HCT116 (cell line): ENCODE measurements around the gene SEC16A. TPM values are rescaled to one million over a fixed set of nuclear protein-coding genes. Genes with fewer than 3 reads are reported as not detected.

Source experiments
- ATAC-seq: fragments of 200-7000 bp; cut with Tn5 transposase; 2 replicates; pipeline ENCODE4 v1.9.1; 2020; ENCODE audit warnings: mild to moderate bottlenecking, moderate library complexity
- BruUV-seq: library from RNA; stranded (reverse); fragments of 400-500 nt; replicated peaks from 2 replicates; lab custom pipeline; 2021; lab: Mats Ljungman, UMichigan
- CTCF ChIA-PET: fragments of 300-600 bp; sonication (Branson Sonifier 250); formaldehyde crosslinking; loops from one replicate; lab custom pipeline; 2021; ENCODE audit warnings: antibody characterized with exemption; lab: Charles Lee
- POLR2A ChIA-PET: fragments of 300-600, 350-600 bp; sonication (Branson Sonifier 250); formaldehyde crosslinking; loops from one replicate; lab custom pipeline; 2021; ENCODE audit warnings: antibody characterized with exemption; lab: Charles Lee
- RAD21 ChIA-PET, 2 experiments: fragments of 300-600 bp; sonication (Branson Sonifier 250); formaldehyde crosslinking; loops; one replicate each; lab custom pipeline; 2023; ENCODE audit warnings: low total read pairs in 2 of 2; ENCODE audit not compliant: uncharacterized antibody in 2 of 2, unreplicated experiment in 2 of 2, low non-redundant PET in 1 of 2; lab: Charles Lee
- DNase-seq: peaks from one replicate; pipeline ENCODE4 v3.0.0-alpha.2; 2010; ENCODE audit warnings: low read depth, low spot score
- H2AFZ ChIP-seq: fragments of 200-600 bp; shearing (Covaris generic), sonication (generic); 2 replicates; pipeline ENCODE4 v1.6.1; 2017; ENCODE audit warnings: low read depth, mixed run types, mixed read lengths, antibody characterized with exemption, low read length; ENCODE audit not compliant: poor library complexity, severe bottlenecking
- H3K27ac ChIP-seq: 2 replicates; pipeline ENCODE4 v1.5.1; 2012; ENCODE audit warnings: low read depth, low read length
- H3K27me3 ChIP-seq: fragments of 200-600 bp; sonication (generic); 2 replicates; pipeline ENCODE4 v1.6.1; 2016; ENCODE audit warnings: mixed run types, low read length, mixed read lengths; ENCODE audit not compliant: insufficient read depth
- H3K36me3 ChIP-seq, 2 experiments: fragments of 200-500 bp in 1 of 2; fragments of 200-600 bp in 1 of 2; sonication (Bioruptor generic) in 1 of 2; sonication (generic) in 1 of 2; 2 replicates each; pipeline versions ENCODE4 v1.5.1 to v1.6.1; 2014 to 2016; ENCODE audit warnings: low read length in 2 of 2, inconsistent platforms in 1 of 2, mixed read lengths in 1 of 2, mixed run types in 1 of 2; ENCODE audit not compliant: insufficient read depth in 2 of 2, control insufficient read depth in 1 of 2
- H3K4me1 ChIP-seq, 2 experiments: fragments of 200-600 bp in 1 of 2; sonication (generic) in 1 of 2; 2 replicates each; pipeline versions ENCODE4 v1.5.1 to v1.6.1; 2012 to 2017; ENCODE audit warnings: low read length in 2 of 2, inconsistent platforms in 1 of 2, mild to moderate bottlenecking in 1 of 2, mixed read lengths in 1 of 2, mixed run types in 1 of 2, moderate library complexity in 1 of 2; ENCODE audit not compliant: insufficient read depth in 2 of 2, control insufficient read depth in 1 of 2
- H3K4me2 ChIP-seq: fragments of 200-600 bp; sonication (generic); 2 replicates; pipeline ENCODE4 v1.6.1; 2017; ENCODE audit warnings: mixed run types, low read length, mixed read lengths
- H3K4me3 ChIP-seq, 2 experiments: fragments of 200-600 bp in 1 of 2; sonication (generic) in 1 of 2; replicated peaks in 1 of 2; 2 replicates each; pipeline ENCODE4 v1.5.1; 2011 to 2016; ENCODE audit warnings: low read length in 2 of 2, control low read depth in 1 of 2, low read depth in 1 of 2, mild to moderate bottlenecking in 1 of 2, mixed read lengths in 1 of 2, mixed run types in 1 of 2
- H3K79me2 ChIP-seq: fragments of 200-600 bp; sonication (generic); 2 replicates; pipeline ENCODE4 v1.6.1; 2017; ENCODE audit warnings: mild to moderate bottlenecking, mixed run types, low read length, moderate library complexity, mixed read lengths; ENCODE audit not compliant: insufficient read depth
- H3K9ac ChIP-seq: fragments of 200-600 bp; sonication (generic); 2 replicates; pipeline ENCODE4 v1.6.1; 2016; ENCODE audit warnings: low read length, mixed read lengths
- H3K9me2 ChIP-seq: fragments of 200-600 bp; sonication (generic), shearing (Covaris generic); 2 replicates; pipeline ENCODE4 v1.6.1; 2017; ENCODE audit warnings: mixed run types, mild to moderate bottlenecking, moderate library complexity; ENCODE audit not compliant: insufficient read depth
- H3K9me3 ChIP-seq, 2 experiments: fragments of 200-500 bp in 1 of 2; fragments of 200-600 bp in 1 of 2; sonication (Bioruptor generic) in 1 of 2; sonication (generic) in 1 of 2; 2 replicates each; pipeline ENCODE4 v1.6.1; 2014 to 2017; ENCODE audit warnings: low read length in 2 of 2, mixed read lengths in 2 of 2, inconsistent platforms in 1 of 2, low read depth in 1 of 2, mild to moderate bottlenecking in 1 of 2, mixed run types in 1 of 2, moderate library complexity in 1 of 2; ENCODE audit not compliant: control insufficient read depth in 1 of 2, insufficient read depth in 1 of 2
- H4K20me1 ChIP-seq: fragments of 200-600 bp; sonication (generic), shearing (Covaris generic); 2 replicates; pipeline ENCODE4 v1.6.1; 2017; ENCODE audit warnings: mixed run types, mild to moderate bottlenecking, moderate library complexity; ENCODE audit not compliant: insufficient read depth
- ATF3 ChIP-seq: IDR thresholded peaks from 2 replicates; pipeline ENCODE4 v1.6.1; 2012
- CBX3 ChIP-seq: IDR thresholded peaks from 2 replicates; pipeline ENCODE4 v1.6.1; 2012; ENCODE audit warnings: low read depth
- ELF1 ChIP-seq: IDR thresholded peaks from 2 replicates; pipeline ENCODE4 v1.6.1; 2012; ENCODE audit warnings: low read depth, borderline replicate concordance
- EZH2 ChIP-seq: fragments of 200-600 bp; sonication (generic); IDR thresholded peaks from 2 replicates; pipeline ENCODE4 v1.6.1; 2017; ENCODE audit warnings: antibody characterized with exemption, mixed run types
- JUND ChIP-seq: IDR thresholded peaks from 2 replicates; pipeline ENCODE4 v1.6.1; 2012
- POLR2A ChIP-seq: IDR thresholded peaks from 2 replicates; pipeline ENCODE4 v1.7.0; 2011; ENCODE audit warnings: borderline replicate concordance; ENCODE audit not compliant: insufficient read depth, insufficient read length; ENCODE audit errors: extremely low read depth
- SIN3A ChIP-seq: IDR thresholded peaks from 2 replicates; pipeline ENCODE4 v1.6.1; 2012; ENCODE audit warnings: low read depth
- SRF ChIP-seq: IDR thresholded peaks from 2 replicates; pipeline ENCODE4 v1.6.1; 2012; ENCODE audit warnings: low read depth
- TCF7L2 ChIP-seq: IDR thresholded peaks from 2 replicates; pipeline ENCODE4 v1.7.0; 2011; ENCODE audit warnings: borderline replicate concordance, inconsistent platforms; ENCODE audit not compliant: insufficient read depth, insufficient read length; ENCODE audit errors: extremely low read depth
- ZBTB33 ChIP-seq: IDR thresholded peaks from 2 replicates; pipeline ENCODE4 v1.6.1; 2011; ENCODE audit warnings: mild to moderate bottlenecking, low read length, moderate library complexity; ENCODE audit not compliant: insufficient replicate concordance; ENCODE audit errors: extremely low read depth
- ZNF274 ChIP-seq: fragments of 200-500 bp; sonication (Bioruptor generic); IDR thresholded peaks from 2 replicates; pipeline ENCODE4 v1.6.1; 2014; ENCODE audit warnings: mild to moderate bottlenecking, low read depth, low read length, inconsistent platforms
- intact Hi-C: fragments of 100-400 bp; cut with micrococcal nuclease; formaldehyde crosslinking; loops from 2 replicates; pipeline ENCODE4 v1.10.0; 2022
- total RNA-seq: library from RNA; stranded (reverse); gene quantifications from one replicate; pipeline ENCODE4 v1.2.1, GENCODE V29; 2021; ENCODE audit not compliant: unreplicated experiment

SEC16A gene
- total RNA-seq, 1 experiment from 2014 or later, result 49.8 TPM

- BruUV-seq, result no TSS peak
- Histone ChIP-seq H3K9me2 (no peaks in the 10 kb centered on the region), H3K27me3 (no peaks in the 10 kb centered on the region), H3K27ac (peak overlapping the region; percentile 51; the same call in 1 of the 2 replicates), H2AFZ (no peak overlapping the region), H3K4me2 (no peak overlapping the region), H4K20me1 (no peaks in the 10 kb centered on the region), H3K9me3 (no peaks in the 10 kb centered on the region)
- no peak for DNase-seq
- POLR2A ChIA-PET, result no interaction called here
- ATAC-seq, result no peak
- CTCF ChIA-PET, result interaction anchor here (1.4 kb wide), 1 partner anchor 10 kb away, joined by 5 read pairs; no protein-coding TSS in a partner anchor
- TF ChIP-seq POLR2A (no peak), SIN3A (no peak), CBX3 (no peak), JUND (no peak), ATF3 (no peak), ZBTB33 (no peak), EZH2 (no peak), ZNF274 (no peak), ELF1 (no peak), SRF (no peak), TCF7L2 (no peak)
- TF ChIP-seq, all 23 proteins: peak for 0
- Histone ChIP-seq H3K9ac (no peak overlapping the region), H3K79me2 (peaks cover 49% of the 10 kb centered on the region), H3K4me3 (no peak overlapping the region), H3K36me3 (peaks cover 0 to 2% of the 10 kb centered on the region in 2 experiments; a peak in 1 of 4 replicates), H3K4me1 (peaks cover 41 to 70% of the 10 kb centered on the region in 2 experiments)
- intact Hi-C loops, result no loop called here
- RAD21 ChIA-PET, result no interaction called here
Observed at GRCh38 chr9:136529516-136530460, 46.9 kb upstream of the SEC16A start.
